ENCODE data around the gene NRF1.
"Not testable (repeated sequence)": the region's sequence is repeated elsewhere in the genome, so short reads cannot be mapped to it uniquely, and the experiment has no call there.

The NRF1 gene

GRCh38 chr7:129782818-129783583 is 171.5 kb downstream of the NRF1 start:
- DNase-seq (ENCODE audit: low spot score): no peak

GRCh38 chr7:129783584-129783919 is 172.0 kb downstream of the NRF1 start:
- DNase-seq (ENCODE audit: low spot score): no peak

DNA sequence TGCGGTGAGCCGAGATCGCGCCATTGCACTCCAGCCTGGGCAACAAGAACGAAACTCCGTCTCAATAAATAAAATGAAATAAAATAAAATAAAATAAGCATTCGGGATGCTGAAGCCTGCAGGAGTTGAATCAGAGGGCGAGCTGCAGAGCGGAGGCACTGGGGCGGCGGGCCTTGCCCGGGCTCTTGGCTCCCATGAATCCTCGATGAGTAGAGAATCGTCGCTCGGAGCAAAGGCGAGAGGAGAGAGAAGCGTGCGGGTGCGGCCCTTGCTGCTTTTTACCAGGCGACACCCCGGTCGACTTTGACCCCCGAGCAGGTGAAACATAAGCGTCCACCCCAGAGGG is 172.9 kb downstream of the NRF1 start:
- no peak for DNase-seq (ENCODE audit: low spot score)

DNA sequence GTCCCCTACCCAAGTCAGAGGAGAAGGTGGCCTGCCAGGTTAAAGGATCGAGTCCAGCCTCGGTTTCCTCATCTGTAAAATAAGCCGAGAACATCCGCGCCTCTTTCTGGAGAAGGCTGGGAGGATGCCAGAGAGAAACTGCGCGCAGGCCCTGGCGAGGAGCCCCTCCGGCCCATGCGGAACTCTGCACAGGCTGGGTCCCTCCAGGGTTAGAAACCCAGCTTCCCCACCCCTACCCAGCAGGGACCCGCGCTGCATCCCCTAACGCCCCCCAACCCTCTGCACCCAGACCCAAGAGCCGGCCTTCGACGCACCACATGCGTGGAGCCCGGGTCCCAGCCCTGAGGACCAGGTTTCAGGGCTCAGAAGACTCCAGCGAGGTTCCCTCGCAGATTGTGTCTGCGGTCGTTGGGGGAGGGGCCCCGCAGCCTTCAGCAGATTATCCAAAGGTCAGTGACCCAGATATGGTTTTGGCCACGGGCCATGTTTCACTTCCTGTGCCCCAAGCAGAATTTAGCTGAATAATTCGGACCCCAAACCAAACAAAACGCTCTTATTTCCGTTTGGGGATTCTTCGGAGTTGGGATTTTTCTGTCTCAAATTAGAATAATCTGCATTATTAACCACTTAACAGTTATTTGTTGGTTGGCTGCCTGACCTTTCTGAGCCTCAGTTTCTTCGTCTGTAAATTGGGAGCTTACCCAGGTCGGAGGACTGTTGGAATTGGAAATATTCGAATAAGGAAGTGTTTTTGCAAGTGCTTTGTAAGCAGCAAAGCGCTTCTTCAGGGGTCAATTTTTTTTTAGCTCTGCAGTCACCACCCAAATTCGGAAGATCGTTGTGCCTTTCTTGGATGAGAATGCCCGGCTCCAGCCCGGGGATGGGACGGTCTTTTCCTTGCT is 173.5 kb downstream of the NRF1 start:
- no peak for DNase-seq (ENCODE audit: low spot score)

GRCh38 chr7:129785685-129786514 is 174.4 kb downstream of the NRF1 start:
- no peak for DNase-seq (ENCODE audit: low spot score)

- DNase-seq (ENCODE audit: low spot score): no peak
These were observed 175.5 kb downstream of the NRF1 start for GRCh38 chr7:129786825-129787563.

- DNase-seq (ENCODE audit: low spot score): no peak
These were observed 177.5 kb downstream of the NRF1 start for GRCh38 chr7:129789000-129789399.

DNA sequence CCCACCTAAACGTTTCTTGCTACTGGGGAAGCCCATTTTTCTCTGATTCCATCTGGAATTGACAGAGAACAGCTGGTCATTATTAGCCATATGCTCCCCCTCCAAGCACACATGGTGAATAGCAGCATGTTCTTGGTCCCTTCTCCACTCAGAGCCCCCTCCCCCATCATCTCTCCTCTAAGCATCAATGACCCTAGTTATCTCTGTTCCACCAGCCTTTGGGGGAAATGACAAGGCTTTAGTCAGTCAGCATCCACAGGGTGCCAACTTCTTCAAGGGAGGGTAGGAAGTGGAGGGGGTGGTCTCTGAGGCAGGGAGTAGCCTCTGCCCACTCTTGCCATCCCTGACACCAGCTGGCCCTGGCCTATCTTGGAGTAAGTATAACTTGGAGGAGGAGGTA is 178.1 kb downstream of the NRF1 start:
- DNase-seq (ENCODE audit: low spot score): no peak

DNA sequence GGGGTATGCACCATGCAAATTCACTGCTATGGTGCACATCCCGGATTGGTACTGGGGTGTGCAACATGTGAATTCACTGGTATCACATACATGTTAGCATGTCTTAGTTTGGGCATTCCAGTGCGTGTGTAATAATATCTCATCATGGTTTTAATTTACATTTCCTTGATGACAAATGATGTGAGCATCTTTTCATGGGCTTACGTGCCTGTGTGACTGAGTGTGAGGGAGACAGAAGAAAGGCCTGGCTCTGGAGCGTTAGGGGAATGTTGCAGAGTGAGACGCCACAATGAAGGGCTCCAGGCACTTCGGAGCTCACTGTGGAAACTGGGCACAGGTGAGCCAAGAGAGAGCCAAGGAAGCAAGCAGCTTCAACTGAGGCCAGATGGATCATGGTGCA is 178.6 kb downstream of the NRF1 start:
- peak; percentile 69 for DNase-seq (ENCODE audit: low spot score)

GRCh38 chr7:129792721-129793120 is 181.2 kb downstream of the NRF1 start:
- DNase-seq (ENCODE audit: low spot score): no peak

DNA sequence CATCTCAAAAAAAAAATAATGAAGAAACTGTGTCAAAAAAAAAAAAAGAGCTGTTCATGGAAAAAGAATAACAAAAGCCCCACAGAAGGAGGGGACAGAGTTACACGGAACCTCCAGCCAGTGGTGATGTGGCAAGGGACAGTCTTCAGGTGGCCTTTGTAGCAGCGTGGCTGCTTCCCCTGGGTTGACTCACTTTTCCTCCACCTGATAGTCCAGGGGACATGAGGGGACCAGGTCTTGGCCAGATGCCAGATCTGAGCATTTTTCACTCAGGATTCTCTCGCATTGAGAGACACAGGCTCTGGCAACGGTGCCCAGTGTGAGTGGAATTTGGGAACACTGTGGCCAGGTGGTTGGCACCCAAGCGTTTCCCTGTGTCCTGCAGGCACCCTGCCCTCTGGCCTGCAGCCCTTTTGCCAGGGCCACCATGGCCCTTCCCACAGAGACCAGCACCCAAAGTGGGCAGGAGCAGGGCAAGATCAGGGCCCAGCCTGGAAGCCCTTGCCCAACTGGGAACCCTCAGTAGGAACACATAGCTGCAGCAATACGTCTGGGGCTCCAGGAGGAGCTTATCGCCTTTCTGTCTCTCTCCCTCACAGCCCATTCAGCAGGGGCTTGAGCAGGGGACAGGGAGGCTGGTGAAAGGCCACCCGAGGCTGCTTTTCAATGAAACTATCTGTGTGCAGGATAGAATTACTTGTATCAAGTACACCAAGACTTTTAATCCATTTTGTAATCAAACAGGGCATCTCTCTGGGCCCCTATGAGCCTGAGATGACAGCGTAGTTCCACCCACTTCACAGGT is 182.2 kb downstream of the NRF1 start:
- peak; percentile 6 for DNase-seq (ENCODE audit: low spot score)

DNA sequence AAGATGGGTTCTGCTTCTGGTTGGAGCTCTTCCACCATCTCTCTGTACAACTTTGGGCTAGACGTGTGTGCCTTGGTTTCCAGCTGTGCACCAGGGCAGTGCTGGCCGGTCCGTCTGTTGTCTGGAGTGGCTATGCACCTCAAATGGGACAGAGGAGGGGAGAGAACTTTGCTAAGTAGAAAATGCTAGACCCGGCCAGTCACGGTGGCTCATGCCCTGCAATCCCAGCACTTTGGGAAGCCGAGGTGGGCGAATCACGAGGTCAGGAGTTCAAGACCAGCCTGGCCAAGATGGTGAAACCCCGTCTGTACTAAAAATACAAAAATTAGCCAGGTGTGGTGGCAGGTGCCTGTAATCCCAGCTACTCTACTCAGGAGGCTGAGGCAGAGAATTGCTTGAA is 182.9 kb downstream of the NRF1 start:
- not testable (repeated sequence) for DNase-seq (ENCODE audit: low spot score)

GRCh38 chr7:129796186-129796775 is 184.8 kb downstream of the NRF1 start:
- DNase-seq (ENCODE audit: low spot score): peak; percentile 5

DNA sequence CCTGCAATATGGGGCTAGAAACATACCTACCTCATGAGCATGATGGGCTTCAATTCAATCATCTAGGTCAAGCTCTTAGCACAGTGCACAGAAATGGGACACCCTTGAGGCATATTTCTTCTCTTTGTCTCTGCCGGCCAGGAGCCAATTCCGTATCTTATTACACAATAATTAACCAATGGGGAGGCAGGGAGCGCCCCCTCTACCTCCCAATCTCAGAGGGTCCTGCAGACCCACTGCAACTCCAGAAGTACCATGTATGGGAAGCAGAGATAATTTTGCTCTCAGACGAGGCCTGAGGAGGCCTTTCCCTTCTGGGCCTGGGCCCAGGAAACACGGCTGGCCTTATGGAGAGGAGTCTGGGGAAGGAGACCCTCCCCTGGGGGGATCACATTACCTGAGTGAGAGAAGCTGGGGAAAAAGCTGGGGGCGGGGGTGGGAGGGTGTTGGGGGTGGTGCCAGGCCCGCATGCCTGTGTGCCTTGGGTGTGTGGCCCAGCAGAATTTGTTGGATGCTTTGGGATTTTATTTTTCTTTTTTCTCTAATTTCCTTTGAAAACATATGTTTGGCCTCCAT is 185.8 kb downstream of the NRF1 start:
- DNase-seq (ENCODE audit: low spot score): no peak

DNA sequence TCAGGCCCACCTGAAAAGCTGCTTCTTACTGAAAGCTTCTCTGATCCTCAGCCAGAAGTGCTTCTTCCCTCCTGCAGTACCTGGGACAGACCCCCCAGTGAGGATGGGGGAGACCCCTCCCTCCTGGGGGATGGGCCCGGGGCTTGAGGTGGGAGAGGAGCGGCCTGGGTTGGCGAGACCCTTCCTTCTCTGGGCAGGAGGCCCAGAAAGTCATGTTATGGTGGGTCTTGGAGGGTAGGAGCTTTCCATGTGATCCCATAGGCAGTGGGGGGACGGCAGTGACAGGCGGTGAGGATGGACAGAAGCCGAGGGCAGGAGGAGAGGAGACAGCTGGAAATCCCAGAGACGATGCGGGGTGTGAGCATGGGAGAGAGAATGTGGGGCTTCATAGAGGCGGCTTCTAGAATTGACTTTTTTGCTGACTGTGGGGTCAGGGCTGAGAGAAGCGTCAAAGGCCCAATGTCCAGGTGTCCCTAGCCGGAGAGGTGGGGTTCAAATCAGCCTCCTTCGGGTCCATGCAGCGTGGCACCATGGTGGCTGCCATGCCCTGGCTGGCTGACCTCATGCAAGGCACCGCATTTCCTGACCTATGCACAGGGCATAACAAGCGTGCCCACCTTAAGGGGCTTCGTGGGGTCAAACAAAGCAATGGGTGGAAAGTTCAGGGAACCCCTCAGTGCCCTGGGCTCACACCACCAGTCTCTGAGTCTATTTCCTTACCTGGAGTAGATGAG is 187.3 kb downstream of the NRF1 start:
- DNase-seq (ENCODE audit: low spot score): peak; percentile 2

GRCh38 chr7:129799350-129799955 is 187.9 kb downstream of the NRF1 start:
- peak; percentile 4 for DNase-seq (ENCODE audit: low spot score)

DNA sequence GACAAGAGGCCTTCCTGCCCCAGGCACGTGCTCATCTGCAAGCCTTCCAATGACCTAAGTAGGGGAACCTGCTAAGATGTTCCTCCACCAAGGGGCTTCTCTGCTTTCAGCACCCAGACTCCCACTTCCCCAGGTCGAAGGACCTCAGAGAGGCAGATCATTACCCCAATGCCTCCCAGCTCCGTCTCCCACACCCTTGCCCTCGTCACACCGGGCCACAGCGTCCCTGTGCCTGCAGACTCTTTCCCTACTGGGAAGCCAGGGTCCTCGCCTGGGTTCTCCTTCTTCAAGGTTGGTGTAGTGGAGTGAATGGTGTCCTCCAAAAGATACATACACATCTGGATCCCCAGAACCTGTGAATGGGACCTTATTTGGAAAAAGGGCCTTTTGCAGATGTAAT is 189.4 kb downstream of the NRF1 start:
- no peak for DNase-seq (ENCODE audit: low spot score)

DNA sequence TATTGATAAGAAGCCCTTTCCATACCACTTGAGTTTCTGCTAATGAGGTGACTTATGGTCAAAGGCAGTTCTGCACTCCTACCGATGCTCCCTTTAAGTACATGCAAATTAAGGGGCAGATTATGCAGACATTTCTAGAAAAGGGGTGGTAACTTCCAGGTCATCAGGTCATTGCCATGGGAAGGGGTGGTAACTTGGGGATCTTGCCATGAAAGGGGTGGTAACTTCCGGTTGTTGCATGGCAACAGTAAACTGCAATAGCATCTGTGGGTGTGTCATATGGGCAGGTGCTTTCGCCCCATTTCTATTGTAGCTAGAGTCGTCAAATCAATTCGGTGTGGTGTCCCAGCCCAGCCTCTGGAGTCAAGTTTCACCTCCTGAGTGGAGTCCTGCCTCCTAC is 190.4 kb downstream of the NRF1 start:
- peak; percentile 2 for DNase-seq (ENCODE audit: low spot score)

GRCh38 chr7:129803546-129804081 is 192.1 kb downstream of the NRF1 start:
- peak; percentile 2 for DNase-seq (ENCODE audit: low spot score)

Measured in AG08396 (cell line).